HepG2 (cell line): ENCODE data around the gene CEP104. TPM values are rescaled to one million over a fixed set of nuclear protein-coding genes. Genes with fewer than 3 reads are reported as not detected.

Experiments used
- ATF2 ChIP-seq: sonication (generic); formaldehyde crosslinking; IDR thresholded peaks from 2 replicates; pipeline ENCODE4 v1.4.0; 2020; ENCODE audit warnings: missing genetic modification reagents
- IKZF5 ChIP-seq: IDR thresholded peaks from 2 replicates; pipeline ENCODE4 v1.6.1; 2018; ENCODE audit warnings: missing genetic modification reagents, mild to moderate bottlenecking, missing compliant biosample characterization
- ISX ChIP-seq: sonication (generic); formaldehyde crosslinking; conservative IDR thresholded peaks from 2 replicates; pipeline ENCODE4 v1.5.0; 2020; ENCODE audit warnings: missing genetic modification reagents
- MLXIP ChIP-seq: sonication (generic); formaldehyde crosslinking; IDR thresholded peaks from 2 replicates; pipeline ENCODE4 v1.9.0; 2021; ENCODE audit warnings: missing genetic modification reagents, borderline replicate concordance
- TEF ChIP-seq: sonication (generic); formaldehyde crosslinking; IDR thresholded peaks from 2 replicates; pipeline ENCODE4 v1.5.0; 2020; ENCODE audit warnings: missing genetic modification reagents
- ZBTB40 ChIP-seq, 2 experiments: fragments of 450-650 bp in 1 of 2; sonication (generic) in 1 of 2; formaldehyde crosslinking in 1 of 2; IDR thresholded peaks; 2 replicates each; pipeline versions ENCODE4 v1.6.1 to v1.8.0; 2016 to 2022; ENCODE audit warnings: antibody characterized with exemption in 1 of 2, mild to moderate bottlenecking in 1 of 2, missing genetic modification reagents in 1 of 2
- ZNF207 ChIP-seq: fragments of 450-650 bp; IDR thresholded peaks from 2 replicates; pipeline ENCODE4 v1.6.1; 2016; ENCODE audit warnings: antibody characterized with exemption, borderline replicate concordance
- ZNF264 ChIP-seq: sonication (generic); formaldehyde crosslinking; IDR thresholded peaks from 2 replicates; pipeline ENCODE4 v1.4.0; 2020; ENCODE audit warnings: missing genetic modification reagents
- ZNF788 ChIP-seq: sonication (generic); formaldehyde crosslinking; IDR thresholded peaks from 2 replicates; pipeline ENCODE4 v1.5.0; 2020; ENCODE audit warnings: mild to moderate bottlenecking, missing genetic modification reagents, borderline replicate concordance
- ZNF792 ChIP-seq: IDR thresholded peaks from 2 replicates; pipeline ENCODE4 v1.6.1; 2016
- ZSCAN31 ChIP-seq: sonication (generic); formaldehyde crosslinking; IDR thresholded peaks from 2 replicates; pipeline ENCODE4 v1.5.0; 2020; ENCODE audit warnings: low read depth, mild to moderate bottlenecking, missing genetic modification reagents
- polyA plus RNA-seq, 8 experiments: library from polyadenylated mRNA; depleted of rRNA in 3 of 8; stranded (reverse) in 7 of 8; unstranded in 1 of 8; fragments of >200 nt; fragmentation: Illumina TruSeq in 4 of 8; extraction: Trizol in 4 of 8; gene quantifications; 2 replicates each; pipeline versions ENCODE4 v1.2.1 to v1.2.3, GENCODE V29; 2011 to 2016; ENCODE audit warnings: low read depth in 4 of 8, missing spikeins in 1 of 8, mixed read lengths in 1 of 8; ENCODE audit not compliant: insufficient read depth in 1 of 8
- total RNA-seq, 5 experiments: library from RNA; depleted of rRNA; stranded (reverse); fragments of >200 nt; fragmentation: Illumina TruSeq; extraction: Trizol; gene quantifications; 2 replicates each; pipeline ENCODE4 v1.2.3, GENCODE V29; 2016; ENCODE audit warnings: low read depth in 1 of 5

Gene CEP104
- total and polyA plus RNA-seq, 2 of the 13 experiments (the other 11 are each of a cell fraction or from before 2014, with no cell fraction given) = 20.4 to 30.1 TPM

GRCh38 chr1:3856923-3857790, at the start of gene CEP104, which contains the start of gene DFFB (continued):
- TF ChIP-seq ZBTB40 (IDR thresholded peaks at IDR 0.05) (no peak), ZBTB40 (CRISPR knock-in tag; IDR thresholded peaks at IDR 0.05) (peak; percentile 73; the same call in 1 of the 2 replicates), ZNF207 (no peak), TEF (peak; percentile 31; the same call in 1 of the 2 replicates), ZNF792 (CRISPR knock-in tag) (peak; percentile 83), IKZF5 (peak; percentile 62; the same call in 1 of the 2 replicates), ZNF264 (CRISPR knock-in tag) (0 out of 2 replicates have a peak, but pooled peaks have one; percentile 13), ZSCAN31 (CRISPR knock-in tag) (peak; percentile 70; the same call in 1 of the 2 replicates), MLXIP (CRISPR knock-in tag) (0 out of 2 replicates have a peak, but pooled peaks have one; percentile 36), ATF2 (CRISPR knock-in tag) (peak; percentile 64; the same call in 1 of the 2 replicates), ISX (CRISPR knock-in tag) (no peak), ZNF788 (CRISPR knock-in tag) (peak; percentile 80; the same call in 1 of the 2 replicates)
